Astrocyte (in vitro differentiated cells and primary cell): ENCODE data around the gene ASCC2. TPM values are rescaled to one million over a fixed set of nuclear protein-coding genes. Genes with fewer than 3 reads are reported as not detected.

Experiments
- DNase-seq: peaks from one replicate; pipeline ENCODE4 v3.0.0-alpha.2; 2010; ENCODE audit warnings: low read depth
- FAIRE-seq: peaks from 2 replicates; lab custom pipeline; 2011; peaks lifted over from hg19 to GRCh38; lab: Jason Lieb, UNC
- H2AFZ ChIP-seq: 2 replicates; pipeline ENCODE4 v1.6.0; 2012; ENCODE audit warnings: low read depth, low read length, inconsistent platforms
- H3K27ac ChIP-seq: 2 replicates; pipeline ENCODE4 v1.5.1; 2011; ENCODE audit warnings: low read depth, low read length, inconsistent platforms
- H3K27me3 ChIP-seq: 2 replicates; pipeline ENCODE4 v1.6.0; 2011; ENCODE audit warnings: low read length, inconsistent platforms; ENCODE audit not compliant: insufficient read depth
- H3K36me3 ChIP-seq: 2 replicates; pipeline ENCODE4 v1.5.1; 2011; ENCODE audit warnings: low read length, inconsistent platforms; ENCODE audit not compliant: insufficient read depth
- H3K4me1 ChIP-seq: 2 replicates; pipeline ENCODE4 v1.5.1; 2011; ENCODE audit warnings: low read length, inconsistent platforms; ENCODE audit not compliant: insufficient read depth
- H3K4me2 ChIP-seq: 2 replicates; pipeline ENCODE4 v1.6.0; 2012; ENCODE audit warnings: low read length, inconsistent platforms
- H3K4me3 ChIP-seq: 2 replicates; pipeline ENCODE4 v1.5.1; 2011; ENCODE audit warnings: low read depth, mild to moderate bottlenecking, low read length, inconsistent platforms; ENCODE audit not compliant: insufficient read depth
- H3K79me2 ChIP-seq: 2 replicates; pipeline ENCODE4 v1.6.0; 2012; ENCODE audit warnings: mild to moderate bottlenecking, low read length, inconsistent platforms; ENCODE audit not compliant: insufficient read depth
- H3K9ac ChIP-seq: 2 replicates; pipeline ENCODE4 v1.6.0; 2012; ENCODE audit warnings: mild to moderate bottlenecking, low read length, inconsistent platforms
- H3K9me3 ChIP-seq: 2 replicates; pipeline ENCODE4 v1.5.1; 2012; ENCODE audit warnings: low read depth, mild to moderate bottlenecking, low read length, inconsistent platforms; ENCODE audit not compliant: insufficient read depth
- H4K20me1 ChIP-seq: 2 replicates; pipeline ENCODE4 v1.6.0; 2012; ENCODE audit warnings: low read length, inconsistent platforms; ENCODE audit not compliant: insufficient read depth
- H3K27ac Mint-ChIP-seq: one replicate; pipeline ENCODE4 v1.8.0; 2021; ENCODE audit warnings: mild to moderate bottlenecking, mixed read lengths; ENCODE audit not compliant: unreplicated experiment
- H3K27me3 Mint-ChIP-seq: one replicate; pipeline ENCODE4 v1.8.0; 2021; ENCODE audit warnings: low read depth, mixed read lengths; ENCODE audit not compliant: unreplicated experiment
- H3K36me3 Mint-ChIP-seq: one replicate; pipeline ENCODE4 v1.8.0; 2021; ENCODE audit warnings: low read depth, mixed read lengths; ENCODE audit not compliant: unreplicated experiment
- H3K4me1 Mint-ChIP-seq: one replicate; pipeline ENCODE4 v1.8.0; 2021; ENCODE audit warnings: low read depth, mixed read lengths; ENCODE audit not compliant: unreplicated experiment
- H3K4me3 Mint-ChIP-seq: one replicate; pipeline ENCODE4 v1.8.0; 2021; ENCODE audit warnings: mild to moderate bottlenecking, moderate library complexity, mixed read lengths; ENCODE audit not compliant: unreplicated experiment
- H3K9me3 Mint-ChIP-seq: one replicate; pipeline ENCODE4 v1.8.0; 2021; ENCODE audit warnings: mild to moderate bottlenecking, mixed read lengths; ENCODE audit not compliant: unreplicated experiment
- CTCF ChIP-seq: IDR thresholded peaks from 2 replicates; pipeline ENCODE4 v1.5.1; 2011; ENCODE audit warnings: low read depth, mild to moderate bottlenecking, inconsistent platforms, low read length, moderate library complexity; ENCODE audit not compliant: insufficient read depth
- EZH2 ChIP-seq: IDR thresholded peaks from 2 replicates; pipeline ENCODE4 v1.6.1; 2012; ENCODE audit warnings: mild to moderate bottlenecking, low read length, inconsistent platforms; ENCODE audit not compliant: insufficient read depth
- total RNA-seq: library from RNA; stranded (reverse); gene quantifications from 2 replicates; pipeline ENCODE4 v1.2.1, GENCODE V29; 2021

Gene ASCC2
- total RNA-seq, 1 donor from 2014 or later: 71.2 TPM

- Histone ChIP-seq H3K9ac (no peak overlapping the region), H3K9me3 (no peaks in the 10 kb centered on the region), H3K79me2 (no peaks in the 10 kb centered on the region), H3K4me2 (no peak overlapping the region), H3K27me3 (no peaks in the 10 kb centered on the region), H2AFZ (no peak overlapping the region), H3K27ac (no peak overlapping the region), H3K4me1 (no peaks in the 10 kb centered on the region), H4K20me1 (no peaks in the 10 kb centered on the region), H3K4me3 (no peak overlapping the region), H3K36me3 (no peaks in the 10 kb centered on the region)
- TF ChIP-seq CTCF (no peak), EZH2 (no peak)
- peaks cover 11% of the 10 kb centered on the region for H3K4me1 Mint-ChIP-seq
- FAIRE-seq: no peak
- H3K27ac Mint-ChIP-seq: no peak overlapping the region
- peaks cover 2% of the 10 kb centered on the region for H3K27me3 Mint-ChIP-seq
- no peak overlapping the region for H3K4me3 Mint-ChIP-seq
- H3K9me3 Mint-ChIP-seq: peaks cover 2% of the 10 kb centered on the region
- DNase-seq: no peak
- H3K36me3 Mint-ChIP-seq: no peaks in the 10 kb centered on the region
Observed at GRCh38 chr22:29872144-29872893, 34.2 kb upstream of the ASCC2 start.

- H3K27ac ChIP-seq: no peak overlapping the region
- no peak for DNase-seq
- Mint-ChIP-seq H3K9me3 (peaks cover 2% of the 10 kb centered on the region), H3K27me3 (peaks cover 2% of the 10 kb centered on the region), H3K4me3 (no peak overlapping the region), H3K27ac (peak overlapping the region; percentile 62), H3K36me3 (no peaks in the 10 kb centered on the region), H3K4me1 (peaks cover 11% of the 10 kb centered on the region)
- no peak for FAIRE-seq
- no peaks in the 10 kb centered on the region for H3K36me3 ChIP-seq
- H3K4me2 ChIP-seq: no peak overlapping the region
- H4K20me1 ChIP-seq: no peaks in the 10 kb centered on the region
- no peaks in the 10 kb centered on the region for H3K79me2 ChIP-seq
- no peak overlapping the region for H3K9ac ChIP-seq
- no peaks in the 10 kb centered on the region for H3K4me1 ChIP-seq
- peak overlapping the region; percentile 57 for H2AFZ ChIP-seq
- no peak overlapping the region for H3K4me3 ChIP-seq
- no peaks in the 10 kb centered on the region for H3K27me3 ChIP-seq
- TF ChIP-seq CTCF: no peak
- TF ChIP-seq EZH2: no peak
- no peaks in the 10 kb centered on the region for H3K9me3 ChIP-seq
Observed at GRCh38 chr22:29871684-29872083, 33.6 kb upstream of the ASCC2 start.

GRCh38 chr22:29870574-29870973, 32.5 kb upstream of the ASCC2 start:
- no peak overlapping the region for H3K9ac ChIP-seq
- H2AFZ ChIP-seq: no peak overlapping the region
- Mint-ChIP-seq H3K4me1 (peaks cover 11% of the 10 kb centered on the region), H3K9me3 (peaks cover 2% of the 10 kb centered on the region), H3K27me3 (peaks cover 2% of the 10 kb centered on the region), H3K4me3 (no peak overlapping the region), H3K36me3 (no peaks in the 10 kb centered on the region), H3K27ac (no peak overlapping the region)
- no peak overlapping the region for H3K4me2 ChIP-seq
- H4K20me1 ChIP-seq: no peaks in the 10 kb centered on the region
- H3K9me3 ChIP-seq: no peaks in the 10 kb centered on the region
- TF ChIP-seq EZH2 (no peak), CTCF (no peak)
- H3K36me3 ChIP-seq: no peaks in the 10 kb centered on the region
- no peaks in the 10 kb centered on the region for H3K79me2 ChIP-seq
- FAIRE-seq (no peak), DNase-seq (peak; percentile 32)
- H3K27ac ChIP-seq: no peak overlapping the region
- H3K4me3 ChIP-seq: no peak overlapping the region
- no peaks in the 10 kb centered on the region for H3K27me3 ChIP-seq
- H3K4me1 ChIP-seq: no peaks in the 10 kb centered on the region
